Neural progenitor cell (in vitro differentiated cells): Measurements from ENCODE around the gene LRP6.

Experiments
- CTCF ChIP-seq: fragments of 200-600 bp; sonication (generic); IDR thresholded peaks from 2 replicates; pipeline ENCODE4 v1.5.1; 2017; ENCODE audit warnings: antibody characterized with exemption, mild to moderate bottlenecking
- EZH2 ChIP-seq: fragments of 200-600 bp; sonication (generic); IDR thresholded peaks from 2 replicates; pipeline ENCODE4 v1.6.1; 2017; ENCODE audit warnings: antibody characterized with exemption, mild to moderate bottlenecking, moderate library complexity

- TF ChIP-seq CTCF (no peak), EZH2 (no peak)
Measured at GRCh38 chr12:12069821-12070548, 196.9 kb downstream of the LRP6 start.
